ENCODE data around the gene KIAA0586. TPM values are rescaled to one million over a fixed set of nuclear protein-coding genes. Genes with fewer than 3 reads are reported as not detected.

KIAA0586 gene
- total RNA-seq, 1 experiment from 2014 or later: 23.5 TPM

- ATAC-seq: peak; percentile 73
- POLR2A ChIA-PET: no interaction called here
- Mint-ChIP-seq H3K27me3 (ENCODE audit: low read depth) (peaks cover 12% of the 10 kb centered on the region), H3K27ac (no peak overlapping the region), H3K9me3 (no peaks in the 10 kb centered on the region), H3K4me1 (peaks cover 24% of the 10 kb centered on the region), H3K36me3 (no peaks in the 10 kb centered on the region), H3K4me3 (no peak overlapping the region)
- CTCF ChIA-PET: interaction anchor here (0.7 kb wide), 1 partner anchor 218 kb away, joined by 4 read pairs; no protein-coding TSS in a partner anchor
- no peak for DNase-seq (ENCODE audit: low spot score)
- TF ChIP-seq ATF2 (CRISPR knock-in tag; IDR thresholded peaks at IDR 0.05; ENCODE audit: borderline replicate concordance, low read depth) (no peak), ZNF138 (CRISPR knock-in tag; conservative IDR thresholded peaks at IDR 0.05) (no peak), ZNF671 (CRISPR knock-in tag; IDR thresholded peaks at IDR 0.05) (no peak), SMAD4 (CRISPR knock-in tag; IDR thresholded peaks at IDR 0.05) (no peak)
- TF ChIP-seq, protein P1, sequence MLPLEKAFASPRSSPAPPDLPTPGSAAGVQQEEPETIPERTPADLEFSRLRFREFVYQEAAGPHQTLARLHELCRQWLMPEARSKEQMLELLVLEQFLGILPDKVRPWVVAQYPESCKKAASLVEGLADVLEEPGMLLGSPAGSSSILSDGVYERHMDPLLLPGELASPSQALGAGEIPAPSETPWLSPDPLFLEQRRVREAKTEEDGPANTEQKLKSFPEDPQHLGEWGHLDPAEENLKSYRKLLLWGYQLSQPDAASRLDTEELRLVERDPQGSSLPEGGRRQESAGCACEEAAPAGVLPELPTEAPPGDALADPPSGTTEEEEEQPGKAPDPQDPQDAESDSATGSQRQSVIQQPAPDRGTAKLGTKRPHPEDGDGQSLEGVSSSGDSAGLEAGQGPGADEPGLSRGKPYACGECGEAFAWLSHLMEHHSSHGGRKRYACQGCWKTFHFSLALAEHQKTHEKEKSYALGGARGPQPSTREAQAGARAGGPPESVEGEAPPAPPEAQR (CRISPR knock-in tag; IDR thresholded peaks at IDR 0.05): no peak
Observed at GRCh38 chr14:58401587-58401986, 25.9 kb upstream of the KIAA0586 start.

GRCh38 chr14:58408681-58409215 is 18.8 kb upstream of the KIAA0586 start:
- POLR2A ChIA-PET: no interaction called here
- H3K9me3 Mint-ChIP-seq: no peaks in the 10 kb centered on the region
- no peak overlapping the region for H3K27ac Mint-ChIP-seq
- ATAC-seq (no peak), DNase-seq (ENCODE audit: low spot score) (no peak)
- no peak overlapping the region for H3K4me3 Mint-ChIP-seq
- no peaks in the 10 kb centered on the region for H3K27me3 Mint-ChIP-seq (ENCODE audit: low read depth)
- no peak for TF ChIP-seq RORB (CRISPR knock-in tag; IDR thresholded peaks at IDR 0.05)
- TF ChIP-seq, protein P2, sequence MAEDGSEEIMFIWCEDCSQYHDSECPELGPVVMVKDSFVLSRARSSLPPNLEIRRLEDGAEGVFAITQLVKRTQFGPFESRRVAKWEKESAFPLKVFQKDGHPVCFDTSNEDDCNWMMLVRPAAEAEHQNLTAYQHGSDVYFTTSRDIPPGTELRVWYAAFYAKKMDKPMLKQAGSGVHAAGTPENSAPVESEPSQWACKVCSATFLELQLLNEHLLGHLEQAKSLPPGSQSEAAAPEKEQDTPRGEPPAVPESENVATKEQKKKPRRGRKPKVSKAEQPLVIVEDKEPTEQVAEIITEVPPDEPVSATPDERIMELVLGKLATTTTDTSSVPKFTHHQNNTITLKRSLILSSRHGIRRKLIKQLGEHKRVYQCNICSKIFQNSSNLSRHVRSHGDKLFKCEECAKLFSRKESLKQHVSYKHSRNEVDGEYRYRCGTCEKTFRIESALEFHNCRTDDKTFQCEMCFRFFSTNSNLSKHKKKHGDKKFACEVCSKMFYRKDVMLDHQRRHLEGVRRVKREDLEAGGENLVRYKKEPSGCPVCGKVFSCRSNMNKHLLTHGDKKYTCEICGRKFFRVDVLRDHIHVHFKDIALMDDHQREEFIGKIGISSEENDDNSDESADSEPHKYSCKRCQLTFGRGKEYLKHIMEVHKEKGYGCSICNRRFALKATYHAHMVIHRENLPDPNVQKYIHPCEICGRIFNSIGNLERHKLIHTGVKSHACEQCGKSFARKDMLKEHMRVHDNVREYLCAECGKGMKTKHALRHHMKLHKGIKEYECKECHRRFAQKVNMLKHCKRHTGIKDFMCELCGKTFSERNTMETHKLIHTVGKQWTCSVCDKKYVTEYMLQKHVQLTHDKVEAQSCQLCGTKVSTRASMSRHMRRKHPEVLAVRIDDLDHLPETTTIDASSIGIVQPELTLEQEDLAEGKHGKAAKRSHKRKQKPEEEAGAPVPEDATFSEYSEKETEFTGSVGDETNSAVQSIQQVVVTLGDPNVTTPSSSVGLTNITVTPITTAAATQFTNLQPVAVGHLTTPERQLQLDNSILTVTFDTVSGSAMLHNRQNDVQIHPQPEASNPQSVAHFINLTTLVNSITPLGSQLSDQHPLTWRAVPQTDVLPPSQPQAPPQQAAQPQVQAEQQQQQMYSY (CRISPR knock-in tag; IDR thresholded peaks at IDR 0.05): no peak
- no peak for TF ChIP-seq GTF2I (CRISPR knock-in tag; conservative IDR thresholded peaks at IDR 0.05)
- no peak for TF ChIP-seq TEAD1 (CRISPR knock-in tag; IDR thresholded peaks at IDR 0.05)
- H3K36me3 Mint-ChIP-seq: peaks cover 33% of the 10 kb centered on the region
- H3K4me1 Mint-ChIP-seq: no peaks in the 10 kb centered on the region
- CTCF ChIA-PET: no interaction called here

DNA sequence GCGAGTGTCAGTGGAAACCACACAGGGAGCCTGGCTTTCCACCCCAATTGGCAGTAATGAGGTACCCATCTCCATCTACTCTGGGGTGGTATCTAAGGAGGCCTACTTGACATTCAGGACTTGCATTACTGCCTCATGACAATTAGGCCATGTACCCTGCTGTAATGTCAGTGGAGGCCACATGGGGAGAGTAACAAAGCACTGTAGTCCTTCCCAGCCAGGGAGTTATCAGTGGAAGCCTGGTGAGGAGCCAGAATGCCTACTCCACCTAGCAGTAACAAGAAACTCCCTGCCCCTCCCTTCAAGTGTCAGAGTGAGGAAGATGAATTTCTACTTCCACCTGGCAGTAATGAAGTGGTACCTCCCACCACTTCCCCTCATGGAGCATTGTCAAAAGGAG is 12.7 kb upstream of the KIAA0586 start:
- no peak for DNase-seq (ENCODE audit: low spot score)

More for the DNA sequence above, 12.7 kb upstream of the KIAA0586 start:
- Mint-ChIP-seq H3K9me3 (peaks cover 4% of the 10 kb centered on the region; the same call in 1 of the 2 replicates), H3K27me3 (ENCODE audit: low read depth) (no peaks in the 10 kb centered on the region), H3K27ac (no peak overlapping the region), H3K36me3 (peaks cover 61% of the 10 kb centered on the region), H3K4me3 (no peak overlapping the region), H3K4me1 (peaks cover 7% of the 10 kb centered on the region)
- POLR2A ChIA-PET: no interaction called here
- peak; percentile 71 for ATAC-seq
- TF ChIP-seq AFF4 (CRISPR knock-in tag; IDR thresholded peaks at IDR 0.05; ENCODE audit: borderline replicate concordance) (no peak), NR3C1 (CRISPR knock-in tag; conservative IDR thresholded peaks at IDR 0.05; ENCODE audit: low read depth) (no peak)
- CTCF ChIA-PET: no interaction called here
